ENCODE data around the gene NUP214.
A peak's percentile ranks its signal among the peaks of the same experiment; 100 is the strongest.

Gene NUP214

GRCh38 chr9:131125288-131126058 lies at the start of gene NUP214:
Gene NUP214, plus strand, starts transcription at chr9:131125586. Its CDS starts 119 bp downstream, at chr9:131125705.
- peak within 1 kb of the TSS; percentile 90 for H3K4me3 ChIP-seq (ENCODE audit: low read depth, low read length)
- TF ChIP-seq, protein P1, sequence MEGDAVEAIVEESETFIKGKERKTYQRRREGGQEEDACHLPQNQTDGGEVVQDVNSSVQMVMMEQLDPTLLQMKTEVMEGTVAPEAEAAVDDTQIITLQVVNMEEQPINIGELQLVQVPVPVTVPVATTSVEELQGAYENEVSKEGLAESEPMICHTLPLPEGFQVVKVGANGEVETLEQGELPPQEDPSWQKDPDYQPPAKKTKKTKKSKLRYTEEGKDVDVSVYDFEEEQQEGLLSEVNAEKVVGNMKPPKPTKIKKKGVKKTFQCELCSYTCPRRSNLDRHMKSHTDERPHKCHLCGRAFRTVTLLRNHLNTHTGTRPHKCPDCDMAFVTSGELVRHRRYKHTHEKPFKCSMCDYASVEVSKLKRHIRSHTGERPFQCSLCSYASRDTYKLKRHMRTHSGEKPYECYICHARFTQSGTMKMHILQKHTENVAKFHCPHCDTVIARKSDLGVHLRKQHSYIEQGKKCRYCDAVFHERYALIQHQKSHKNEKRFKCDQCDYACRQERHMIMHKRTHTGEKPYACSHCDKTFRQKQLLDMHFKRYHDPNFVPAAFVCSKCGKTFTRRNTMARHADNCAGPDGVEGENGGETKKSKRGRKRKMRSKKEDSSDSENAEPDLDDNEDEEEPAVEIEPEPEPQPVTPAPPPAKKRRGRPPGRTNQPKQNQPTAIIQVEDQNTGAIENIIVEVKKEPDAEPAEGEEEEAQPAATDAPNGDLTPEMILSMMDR (IDR thresholded peaks at IDR 0.05; ENCODE audit: insufficient read depth, low read depth, low read length, missing control alignments), result no peak
- DNase-seq (ENCODE audit: low read depth), result peak; percentile 98

- TF ChIP-seq, protein P1 (IDR thresholded peaks at IDR 0.05; ENCODE audit: insufficient read depth, low read depth, low read length, missing control alignments), result no peak
- H3K4me3 ChIP-seq (ENCODE audit: low read depth, low read length), result no peak overlapping the region
- no peak for DNase-seq (ENCODE audit: low read depth)
Measured at GRCh38 chr9:131076347-131077195, 48.8 kb upstream of the NUP214 start.

DNA sequence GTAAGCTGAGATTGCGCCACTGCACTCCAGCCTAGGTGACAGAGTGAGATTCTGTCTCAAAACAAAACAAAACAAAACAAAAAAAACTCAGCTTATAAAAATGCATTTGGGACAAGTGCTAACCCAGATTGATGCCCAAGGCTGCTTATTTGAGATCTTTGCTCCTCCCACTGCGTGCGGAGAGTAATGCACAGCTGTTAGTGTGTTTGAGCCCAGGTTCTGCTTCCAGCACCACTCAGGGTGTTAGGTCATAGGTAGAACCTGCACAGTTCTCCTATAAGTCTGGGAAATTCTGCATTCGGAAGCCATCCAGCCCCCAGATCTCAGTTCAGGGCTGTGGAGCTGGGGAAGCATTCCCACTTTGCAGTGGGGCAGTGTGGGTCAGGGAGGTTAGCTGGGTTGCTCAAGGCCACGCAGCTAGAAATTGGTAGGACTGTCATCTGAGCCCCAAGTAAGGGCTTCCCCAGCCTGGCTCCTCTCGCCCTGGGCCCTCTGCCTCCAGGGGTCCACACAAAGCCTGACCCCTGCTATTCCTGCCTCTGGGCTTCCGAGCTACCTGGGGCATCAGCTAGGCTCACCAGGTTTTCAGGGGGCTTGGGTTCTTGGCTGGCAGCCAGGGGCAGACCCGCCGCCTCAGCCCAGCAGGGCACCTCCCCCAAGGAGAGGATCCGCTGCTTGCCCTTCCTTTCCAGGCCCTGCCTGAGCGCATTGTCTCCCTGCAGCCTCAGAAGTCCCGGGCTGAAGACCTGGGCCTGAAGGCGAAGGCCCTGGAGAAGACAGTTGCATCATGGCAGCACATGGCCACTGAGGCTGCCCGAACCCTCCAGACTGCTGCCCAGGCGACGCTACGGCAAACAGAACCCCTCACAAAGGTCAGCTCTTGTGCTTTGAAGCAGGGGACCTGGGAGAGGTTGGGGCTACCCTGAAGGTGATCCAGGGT lies 46.7 kb upstream of the NUP214 start:
- no peak for DNase-seq (ENCODE audit: low read depth)
- TF ChIP-seq, protein P1 (IDR thresholded peaks at IDR 0.05; ENCODE audit: insufficient read depth, low read depth, low read length, missing control alignments), result no peak
- H3K4me3 ChIP-seq (ENCODE audit: low read depth, low read length), result no peak overlapping the region

GRCh38 chr9:131080589-131080988 lies 44.8 kb upstream of the NUP214 start:
- no peak for DNase-seq (ENCODE audit: low read depth)
- H3K4me3 ChIP-seq (ENCODE audit: low read depth, low read length), result no peak overlapping the region

GRCh38 chr9:131081868-131082267 lies 43.5 kb upstream of the NUP214 start:
- DNase-seq (ENCODE audit: low read depth), result no peak
- H3K4me3 ChIP-seq (ENCODE audit: low read depth, low read length), result no peak overlapping the region
- TF ChIP-seq, protein P1 (IDR thresholded peaks at IDR 0.05; ENCODE audit: insufficient read depth, low read depth, low read length, missing control alignments), result no peak

More at GRCh38 chr9:131080589-131080988, 44.8 kb upstream of the NUP214 start:
- TF ChIP-seq, protein P1 (IDR thresholded peaks at IDR 0.05; ENCODE audit: insufficient read depth, low read depth, low read length, missing control alignments), result no peak

DNA sequence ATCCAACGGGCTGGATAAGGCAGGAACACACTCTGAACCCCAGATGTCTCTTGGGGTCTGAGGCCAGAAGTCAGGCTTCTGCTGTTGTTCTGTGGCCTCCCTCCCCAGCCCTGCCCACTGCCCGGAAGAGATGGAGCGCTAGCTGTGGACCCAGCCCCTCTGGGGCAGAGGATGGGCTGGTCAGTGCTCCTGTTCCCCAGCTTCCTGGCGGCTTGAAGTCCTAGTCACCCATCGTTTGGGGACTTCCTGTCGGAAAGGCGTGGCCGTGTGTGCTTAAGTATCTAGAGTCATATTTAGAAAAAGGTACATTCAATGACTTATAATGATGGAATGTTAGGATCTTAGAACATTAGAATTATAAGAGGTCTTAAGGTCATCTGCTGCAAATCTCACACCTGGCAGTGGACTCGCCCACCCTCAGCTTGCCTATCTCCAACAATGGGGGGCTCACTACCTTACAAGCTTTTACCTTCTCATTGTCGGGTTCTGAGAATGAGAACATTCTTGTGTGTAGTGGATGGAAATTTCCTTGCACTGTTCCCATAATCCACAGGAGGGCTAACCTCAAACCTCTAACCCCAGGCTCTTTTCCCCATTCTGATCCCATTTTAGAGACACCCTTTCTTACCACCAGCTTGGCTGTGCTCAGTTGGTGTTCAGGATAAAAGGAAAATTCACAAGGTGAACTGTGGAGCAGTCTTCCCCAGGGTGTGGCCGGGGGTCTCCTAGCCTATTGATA lies 42.4 kb upstream of the NUP214 start:
- TF ChIP-seq, protein P1 (IDR thresholded peaks at IDR 0.05; ENCODE audit: insufficient read depth, low read depth, low read length, missing control alignments), result no peak
- H3K4me3 ChIP-seq (ENCODE audit: low read depth, low read length), result no peak overlapping the region
- DNase-seq (ENCODE audit: low read depth), result no peak

Data from GM12865 (cell line).